H9 (cell line): ENCODE measurements around the gene MINDY4. TPM values are rescaled to one million over a fixed set of nuclear protein-coding genes. Genes with fewer than 3 reads are reported as not detected.

Experiments used
- DNase-seq: peaks from one replicate; pipeline ENCODE4 v3.0.0-alpha.2; 2017
- H2AFZ ChIP-seq: one replicate; pipeline ENCODE4 v1.6.1; 2013; ENCODE audit warnings: mild to moderate bottlenecking, low read length, control low read depth, moderate library complexity
- H2AK5ac ChIP-seq: 2 replicates; pipeline ENCODE4 v1.6.1; 2013; ENCODE audit warnings: low read length, control low read depth, mixed read lengths; ENCODE audit not compliant: insufficient read length
- H2BK120ac ChIP-seq: one replicate; pipeline ENCODE4 v1.6.1; 2013; ENCODE audit warnings: low read depth, mild to moderate bottlenecking, low read length, control low read depth, inconsistent platforms; ENCODE audit not compliant: poor library complexity, severe bottlenecking
- H2BK12ac ChIP-seq: 2 replicates; pipeline ENCODE4 v1.6.1; 2013; ENCODE audit warnings: low read length, control low read depth, mixed read lengths, low read depth; ENCODE audit not compliant: insufficient read length
- H2BK15ac ChIP-seq: 2 replicates; pipeline ENCODE4 v1.6.1; 2013; ENCODE audit warnings: low read depth, low read length, control low read depth
- H2BK20ac ChIP-seq: one replicate; pipeline ENCODE4 v1.6.1; 2013; ENCODE audit warnings: low read depth, mild to moderate bottlenecking, low read length, control low read depth, inconsistent platforms; ENCODE audit not compliant: poor library complexity, severe bottlenecking
- H2BK5ac ChIP-seq: 2 replicates; pipeline ENCODE4 v1.6.1; 2013; ENCODE audit warnings: low read length, control low read depth, mixed read lengths; ENCODE audit not compliant: insufficient read length
- H3K14ac ChIP-seq: 2 replicates; pipeline ENCODE4 v1.6.1; 2013; ENCODE audit warnings: low read length, control low read depth; ENCODE audit not compliant: insufficient read depth
- H3K18ac ChIP-seq: 2 replicates; pipeline ENCODE4 v1.6.1; 2013; ENCODE audit warnings: low read depth, mild to moderate bottlenecking, mixed read lengths, low read length, control low read depth; ENCODE audit not compliant: insufficient read length
- H3K23ac ChIP-seq: 2 replicates; pipeline ENCODE4 v1.6.1; 2013; ENCODE audit warnings: low read length, control low read depth, mixed read lengths, low read depth; ENCODE audit not compliant: insufficient read length
- H3K23me2 ChIP-seq: 2 replicates; pipeline ENCODE4 v1.6.1; 2013; ENCODE audit warnings: low read depth, mild to moderate bottlenecking, mixed read lengths, low read length, control low read depth; ENCODE audit not compliant: insufficient read length, poor library complexity, severe bottlenecking
- H3K27ac ChIP-seq: 2 replicates; pipeline ENCODE4 v1.5.1; 2013; ENCODE audit warnings: low read length, control low read depth, mixed read lengths, low read depth; ENCODE audit not compliant: insufficient read length
- H3K27me3 ChIP-seq: 2 replicates; pipeline ENCODE4 v1.6.1; 2013; ENCODE audit warnings: low read length, control low read depth, inconsistent platforms; ENCODE audit not compliant: insufficient read depth
- H3K4ac ChIP-seq: 2 replicates; pipeline ENCODE4 v1.6.1; 2013; ENCODE audit warnings: low read depth, mild to moderate bottlenecking, control low read depth, inconsistent platforms, low read length, moderate library complexity
- H3K4me1 ChIP-seq: 2 replicates; pipeline ENCODE4 v1.6.1; 2013; ENCODE audit warnings: low read length, control low read depth, inconsistent platforms; ENCODE audit not compliant: insufficient read depth
- H3K4me2 ChIP-seq: 2 replicates; pipeline ENCODE4 v1.6.1; 2013; ENCODE audit warnings: low read length, control low read depth, mixed read lengths; ENCODE audit not compliant: insufficient read length, insufficient read depth
- H3K56ac ChIP-seq: 2 replicates; pipeline ENCODE4 v1.6.1; 2013; ENCODE audit warnings: low read depth, mild to moderate bottlenecking, mixed read lengths, low read length, control low read depth; ENCODE audit not compliant: insufficient read length
- H3K79me1 ChIP-seq: 2 replicates; pipeline ENCODE4 v1.6.1; 2013; ENCODE audit warnings: low read depth, mild to moderate bottlenecking, moderate library complexity, low read length, control low read depth, inconsistent platforms; ENCODE audit not compliant: insufficient read depth, poor library complexity, severe bottlenecking
- H3K79me2 ChIP-seq: 2 replicates; pipeline ENCODE4 v1.6.1; 2013; ENCODE audit warnings: low read length, control low read depth, inconsistent platforms; ENCODE audit not compliant: insufficient read depth
- H3K9ac ChIP-seq: 2 replicates; pipeline ENCODE4 v1.6.1; 2013; ENCODE audit warnings: low read length, control low read depth, mixed read lengths; ENCODE audit not compliant: insufficient read length; ENCODE audit errors: extremely low read depth
- H3K9me3 ChIP-seq: one replicate; pipeline ENCODE4 v1.6.1; 2013; ENCODE audit warnings: low read depth, low read length, inconsistent platforms; ENCODE audit not compliant: control insufficient read depth
- H3T11ph ChIP-seq: one replicate; pipeline ENCODE4 v1.6.1; 2013; ENCODE audit warnings: mild to moderate bottlenecking, low read length, control low read depth, inconsistent platforms
- H4K20me1 ChIP-seq: one replicate; pipeline ENCODE4 v1.6.1; 2013; ENCODE audit not compliant: control insufficient read depth, insufficient read length, insufficient read depth
- H4K5ac ChIP-seq: 2 replicates; pipeline ENCODE4 v1.6.1; 2013; ENCODE audit warnings: low read depth, mild to moderate bottlenecking, mixed read lengths, low read length, control low read depth; ENCODE audit not compliant: insufficient read length
- H4K8ac ChIP-seq: replicated peaks from 2 replicates; pipeline ENCODE4 v1.6.1; 2013; ENCODE audit warnings: low read length, control low read depth, mixed read lengths, low read depth; ENCODE audit not compliant: insufficient read length
- H4K91ac ChIP-seq: 2 replicates; pipeline ENCODE4 v1.6.1; 2013; ENCODE audit warnings: low read depth, mild to moderate bottlenecking, moderate library complexity, mixed read lengths, low read length, control low read depth; ENCODE audit not compliant: insufficient read length
- H3K27ac Mint-ChIP-seq, 3 experiments: 2 replicates in 2 of 3; 3 replicates in 1 of 3; pipeline ENCODE4 v1.8.0; 2020 to 2021; ENCODE audit warnings: mixed read lengths in 3 of 3, mild to moderate bottlenecking in 1 of 3, moderate library complexity in 1 of 3
- H3K27me3 Mint-ChIP-seq: 2 replicates; pipeline ENCODE4 v1.8.0; 2021; ENCODE audit warnings: low read depth, mild to moderate bottlenecking, moderate library complexity, mixed read lengths
- H3K36me3 Mint-ChIP-seq, 3 experiments: 2 replicates in 2 of 3; 3 replicates in 1 of 3; pipeline ENCODE4 v1.8.0; 2020 to 2021; ENCODE audit warnings: low read depth in 3 of 3, mixed read lengths in 3 of 3; ENCODE audit not compliant: insufficient read depth in 1 of 3
- H3K4me1 Mint-ChIP-seq, 2 experiments: 2 replicates each; pipeline ENCODE4 v1.8.0; 2020; ENCODE audit warnings: mixed read lengths in 2 of 2
- H3K4me3 Mint-ChIP-seq, 2 experiments: 2 replicates in 1 of 2; 3 replicates in 1 of 2; pipeline ENCODE4 v1.8.0; 2020 to 2021; ENCODE audit warnings: mild to moderate bottlenecking in 2 of 2, mixed read lengths in 2 of 2, moderate library complexity in 1 of 2
- H3K9me3 Mint-ChIP-seq, 2 experiments: 2 replicates in 1 of 2; 3 replicates in 1 of 2; pipeline ENCODE4 v1.8.0; 2020; ENCODE audit warnings: mild to moderate bottlenecking in 2 of 2, mixed read lengths in 2 of 2, moderate library complexity in 1 of 2
- CTCF ChIP-seq: fragments of 200-600 bp; sonication (generic); conservative IDR thresholded peaks from 3 replicates; pipeline ENCODE4 v1.8.0; 2021; ENCODE audit warnings: antibody characterized with exemption, mild to moderate bottlenecking
- WGBS: extraction: QIAGEN DNeasy Blood & Tissue Kit; methylation state at CpG from one replicate; pipeline ENCODE4 v1.1.7; 2013; ENCODE audit warnings: missing lambda C conversion rate, low lambda C conversion rate, mixed read lengths; ENCODE audit not compliant: insufficient read length; ENCODE audit errors: extremely low coverage; 5-methylcytosine and 5-hydroxymethylcytosine counted together
- total RNA-seq: library from RNA; stranded (reverse); gene quantifications from 2 replicates; pipeline ENCODE4 v1.2.1, GENCODE V29; 2021

MINDY4 gene
- total RNA-seq, 1 experiment from 2014 or later = 3.1 TPM

GRCh38 chr7:30909431-30909830, 138.2 kb downstream of the MINDY4 start:
- Histone ChIP-seq H4K5ac (no peak overlapping the region), H2AK5ac (no peak overlapping the region), H3K9ac (no peak overlapping the region), H2AFZ (no peak overlapping the region), H3K79me2 (no peaks in the 10 kb centered on the region), H3K4ac (no peak overlapping the region), H3K14ac (no peak overlapping the region), H3K56ac (no peak overlapping the region), H3K4me1 (no peaks in the 10 kb centered on the region), H2BK20ac (no peak overlapping the region), H2BK5ac (no peak overlapping the region), H3K23me2 (no peaks in the 10 kb centered on the region), H4K91ac (no peak overlapping the region), H3K27ac (no peak overlapping the region), H3K23ac (no peak overlapping the region), H3K9me3 (no peaks in the 10 kb centered on the region), H3T11ph (no peak overlapping the region), H2BK15ac (no peak overlapping the region), H4K20me1 (no peaks in the 10 kb centered on the region), H3K4me2 (no peak overlapping the region), H4K8ac (no peak overlapping the region), H3K18ac (no peak overlapping the region), H3K79me1 (no peaks in the 10 kb centered on the region), H2BK12ac (no peak overlapping the region), H3K27me3 (no peaks in the 10 kb centered on the region), H2BK120ac (no peak overlapping the region)
- Mint-ChIP-seq H3K36me3 (no peaks in the 10 kb centered on the region), H3K27ac (no peak overlapping the region), H3K4me3 (no peak overlapping the region), H3K4me1 (peaks cover 13 to 30% of the 10 kb centered on the region in 2 experiments), H3K9me3 (no peaks in the 10 kb centered on the region), H3K27me3 (peaks cover 4% of the 10 kb centered on the region)
- no peak for TF ChIP-seq CTCF
- no CpG with 5 or more reads among the region's 6 CpGs for WGBS
- DNase-seq = no peak
